HCT116 (cell line): ENCODE results near the gene DHDDS. TPM values are rescaled to one million over a fixed set of nuclear protein-coding genes. Genes with fewer than 3 reads are reported as not detected.

Experiments used
- ATAC-seq: fragments of 200-7000 bp; cut with Tn5 transposase; 2 replicates; pipeline ENCODE4 v1.9.1; 2020; ENCODE audit warnings: mild to moderate bottlenecking, moderate library complexity
- BruUV-seq: library from RNA; stranded (reverse); fragments of 400-500 nt; replicated peaks from 2 replicates; lab custom pipeline; 2021; lab: Mats Ljungman, UMichigan
- CTCF ChIA-PET: fragments of 300-600 bp; sonication (Branson Sonifier 250); formaldehyde crosslinking; loops from one replicate; lab custom pipeline; 2021; ENCODE audit warnings: antibody characterized with exemption; lab: Charles Lee
- POLR2A ChIA-PET: fragments of 300-600, 350-600 bp; sonication (Branson Sonifier 250); formaldehyde crosslinking; loops from one replicate; lab custom pipeline; 2021; ENCODE audit warnings: antibody characterized with exemption; lab: Charles Lee
- RAD21 ChIA-PET, 2 experiments: fragments of 300-600 bp; sonication (Branson Sonifier 250); formaldehyde crosslinking; loops; one replicate each; lab custom pipeline; 2023; ENCODE audit warnings: low total read pairs in 2 of 2; ENCODE audit not compliant: uncharacterized antibody in 2 of 2, unreplicated experiment in 2 of 2, low non-redundant PET in 1 of 2; lab: Charles Lee
- DNase-seq: peaks from one replicate; pipeline ENCODE4 v3.0.0-alpha.2; 2010; ENCODE audit warnings: low read depth, low spot score
- H2AFZ ChIP-seq: fragments of 200-600 bp; shearing (Covaris generic), sonication (generic); 2 replicates; pipeline ENCODE4 v1.6.1; 2017; ENCODE audit warnings: low read depth, mixed run types, mixed read lengths, antibody characterized with exemption, low read length; ENCODE audit not compliant: poor library complexity, severe bottlenecking
- H3K27ac ChIP-seq: 2 replicates; pipeline ENCODE4 v1.5.1; 2012; ENCODE audit warnings: low read depth, low read length
- H3K27me3 ChIP-seq: fragments of 200-600 bp; sonication (generic); 2 replicates; pipeline ENCODE4 v1.6.1; 2016; ENCODE audit warnings: mixed run types, low read length, mixed read lengths; ENCODE audit not compliant: insufficient read depth
- H3K36me3 ChIP-seq, 2 experiments: fragments of 200-500 bp in 1 of 2; fragments of 200-600 bp in 1 of 2; sonication (Bioruptor generic) in 1 of 2; sonication (generic) in 1 of 2; 2 replicates each; pipeline versions ENCODE4 v1.5.1 to v1.6.1; 2014 to 2016; ENCODE audit warnings: low read length in 2 of 2, inconsistent platforms in 1 of 2, mixed read lengths in 1 of 2, mixed run types in 1 of 2; ENCODE audit not compliant: insufficient read depth in 2 of 2, control insufficient read depth in 1 of 2
- H3K4me1 ChIP-seq, 2 experiments: fragments of 200-600 bp in 1 of 2; sonication (generic) in 1 of 2; 2 replicates each; pipeline versions ENCODE4 v1.5.1 to v1.6.1; 2012 to 2017; ENCODE audit warnings: low read length in 2 of 2, inconsistent platforms in 1 of 2, mild to moderate bottlenecking in 1 of 2, mixed read lengths in 1 of 2, mixed run types in 1 of 2, moderate library complexity in 1 of 2; ENCODE audit not compliant: insufficient read depth in 2 of 2, control insufficient read depth in 1 of 2
- H3K4me2 ChIP-seq: fragments of 200-600 bp; sonication (generic); 2 replicates; pipeline ENCODE4 v1.6.1; 2017; ENCODE audit warnings: mixed run types, low read length, mixed read lengths
- H3K4me3 ChIP-seq, 2 experiments: fragments of 200-600 bp in 1 of 2; sonication (generic) in 1 of 2; replicated peaks in 1 of 2; 2 replicates each; pipeline ENCODE4 v1.5.1; 2011 to 2016; ENCODE audit warnings: low read length in 2 of 2, control low read depth in 1 of 2, low read depth in 1 of 2, mild to moderate bottlenecking in 1 of 2, mixed read lengths in 1 of 2, mixed run types in 1 of 2
- H3K79me2 ChIP-seq: fragments of 200-600 bp; sonication (generic); 2 replicates; pipeline ENCODE4 v1.6.1; 2017; ENCODE audit warnings: mild to moderate bottlenecking, mixed run types, low read length, moderate library complexity, mixed read lengths; ENCODE audit not compliant: insufficient read depth
- H3K9ac ChIP-seq: fragments of 200-600 bp; sonication (generic); 2 replicates; pipeline ENCODE4 v1.6.1; 2016; ENCODE audit warnings: low read length, mixed read lengths
- H3K9me2 ChIP-seq: fragments of 200-600 bp; sonication (generic), shearing (Covaris generic); 2 replicates; pipeline ENCODE4 v1.6.1; 2017; ENCODE audit warnings: mixed run types, mild to moderate bottlenecking, moderate library complexity; ENCODE audit not compliant: insufficient read depth
- H3K9me3 ChIP-seq, 2 experiments: fragments of 200-500 bp in 1 of 2; fragments of 200-600 bp in 1 of 2; sonication (Bioruptor generic) in 1 of 2; sonication (generic) in 1 of 2; 2 replicates each; pipeline ENCODE4 v1.6.1; 2014 to 2017; ENCODE audit warnings: low read length in 2 of 2, mixed read lengths in 2 of 2, inconsistent platforms in 1 of 2, low read depth in 1 of 2, mild to moderate bottlenecking in 1 of 2, mixed run types in 1 of 2, moderate library complexity in 1 of 2; ENCODE audit not compliant: control insufficient read depth in 1 of 2, insufficient read depth in 1 of 2
- H4K20me1 ChIP-seq: fragments of 200-600 bp; sonication (generic), shearing (Covaris generic); 2 replicates; pipeline ENCODE4 v1.6.1; 2017; ENCODE audit warnings: mixed run types, mild to moderate bottlenecking, moderate library complexity; ENCODE audit not compliant: insufficient read depth
- ATF3 ChIP-seq: IDR thresholded peaks from 2 replicates; pipeline ENCODE4 v1.6.1; 2012
- CBX3 ChIP-seq: IDR thresholded peaks from 2 replicates; pipeline ENCODE4 v1.6.1; 2012; ENCODE audit warnings: low read depth
- CTCF ChIP-seq, 3 experiments: fragments of 200-600 bp in 1 of 3; sonication (generic) in 1 of 3; IDR thresholded peaks in 2 of 3; conservative IDR thresholded peaks in 1 of 3; 2 replicates each; pipeline ENCODE4 v1.5.1; 2012 to 2017; ENCODE audit warnings: low read depth in 2 of 3, low read length in 2 of 3, antibody characterized with exemption in 1 of 3, borderline replicate concordance in 1 of 3, control low read depth in 1 of 3, mild to moderate bottlenecking in 1 of 3, mixed read lengths in 1 of 3, mixed run types in 1 of 3, moderate library complexity in 1 of 3; ENCODE audit not compliant: insufficient read depth in 1 of 3
- EGR1 ChIP-seq: IDR thresholded peaks from 2 replicates; pipeline ENCODE4 v1.6.1; 2012; ENCODE audit warnings: low read depth
- EZH2phosphoT487 ChIP-seq: fragments of 200-600 bp; IDR thresholded peaks from 2 replicates; pipeline ENCODE4 v1.6.1; 2018; ENCODE audit warnings: antibody characterized with exemption, borderline replicate concordance
- POLR2A ChIP-seq: IDR thresholded peaks from 2 replicates; pipeline ENCODE4 v1.7.0; 2011; ENCODE audit warnings: borderline replicate concordance; ENCODE audit not compliant: insufficient read depth, insufficient read length; ENCODE audit errors: extremely low read depth
- POLR2AphosphoS5 ChIP-seq: IDR thresholded peaks from 2 replicates; pipeline ENCODE4 v1.6.1; 2011; ENCODE audit warnings: mild to moderate bottlenecking, low read depth, low read length, moderate library complexity
- SP1 ChIP-seq: IDR thresholded peaks from 2 replicates; pipeline ENCODE4 v1.6.1; 2012; ENCODE audit warnings: low read depth
- YY1 ChIP-seq: IDR thresholded peaks from 2 replicates; pipeline ENCODE4 v1.6.1; 2011; ENCODE audit warnings: low read length, low read depth, moderate library complexity, mild to moderate bottlenecking; ENCODE audit not compliant: insufficient replicate concordance; ENCODE audit errors: extremely low read depth
- ZFX ChIP-seq: fragments of 450-650 bp; IDR thresholded peaks from 2 replicates; pipeline ENCODE4 v1.6.1; 2017
- intact Hi-C: fragments of 100-400 bp; cut with micrococcal nuclease; formaldehyde crosslinking; loops from 2 replicates; pipeline ENCODE4 v1.10.0; 2022
- total RNA-seq: library from RNA; stranded (reverse); gene quantifications from one replicate; pipeline ENCODE4 v1.2.1, GENCODE V29; 2021; ENCODE audit not compliant: unreplicated experiment

The DHDDS gene
- total RNA-seq, 1 experiment from 2014 or later: 46.0 TPM

DNA sequence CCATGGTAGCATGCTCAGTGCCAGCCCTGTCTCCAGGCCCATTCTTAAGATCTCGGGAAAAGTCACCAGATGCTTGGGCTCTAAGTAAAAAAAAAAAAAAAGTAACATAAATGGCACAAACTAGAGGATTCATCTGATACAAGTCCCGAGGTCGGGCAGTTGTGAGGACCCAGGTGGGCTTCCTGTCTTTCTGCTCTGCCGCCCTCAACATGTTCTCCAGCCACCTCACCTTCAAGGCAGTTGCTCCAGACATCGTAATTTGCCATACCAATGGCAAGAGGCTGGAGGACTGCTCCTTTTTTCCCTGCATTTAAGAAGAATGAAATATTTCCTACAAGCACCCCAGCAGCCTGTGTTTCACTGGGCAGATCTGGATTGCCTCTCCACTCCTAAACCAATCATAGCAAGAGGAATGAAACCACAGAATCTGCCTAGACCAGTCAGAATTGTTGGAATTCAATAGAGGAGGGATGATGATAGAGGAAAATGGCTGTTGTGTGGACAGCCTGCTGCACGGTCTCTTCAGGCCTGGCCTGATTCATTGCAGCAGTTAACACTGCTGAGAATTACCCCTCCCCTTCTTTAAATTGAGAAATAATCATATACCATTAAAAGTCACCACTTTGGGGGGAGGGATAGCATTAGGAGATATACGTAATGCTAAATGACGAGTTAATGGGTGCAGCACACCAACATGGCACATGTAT is 45.5 kb downstream of the DHDDS start:
- Histone ChIP-seq H3K4me2 (no peak overlapping the region), H3K9me3 (no peaks in the 10 kb centered on the region), H3K9ac (no peak overlapping the region), H3K27me3 (no peaks in the 10 kb centered on the region), H3K9me2 (no peaks in the 10 kb centered on the region), H3K4me3 (no peak overlapping the region), H3K79me2 (peaks cover 23% of the 10 kb centered on the region), H3K36me3 (peaks cover 25 to 34% of the 10 kb centered on the region in 2 experiments), H2AFZ (no peak overlapping the region), H3K27ac (no peak overlapping the region), H3K4me1 (peaks cover 7 to 10% of the 10 kb centered on the region in 2 experiments), H4K20me1 (peaks cover 20% of the 10 kb centered on the region; the same call in 1 of the 2 replicates)
- intact Hi-C loops: no loop called here
- POLR2A ChIA-PET: no interaction called here
- CTCF ChIA-PET: no interaction called here
- no TSS peak for BruUV-seq
- DNase-seq (no peak), ATAC-seq (no peak)
- RAD21 ChIA-PET: no interaction called here
- no peak for TF ChIP-seq POLR2AphosphoS5
- TF ChIP-seq CTCF (IDR thresholded peaks at IDR 0.05 in 2 of 3, conservative IDR thresholded peaks at IDR 0.05 in 1 of 3; ENCODE audit: borderline replicate concordance in 1 of 3, insufficient read depth in 1 of 3, low read depth in 2 of 3, low read length in 2 of 3): no peak

DNA sequence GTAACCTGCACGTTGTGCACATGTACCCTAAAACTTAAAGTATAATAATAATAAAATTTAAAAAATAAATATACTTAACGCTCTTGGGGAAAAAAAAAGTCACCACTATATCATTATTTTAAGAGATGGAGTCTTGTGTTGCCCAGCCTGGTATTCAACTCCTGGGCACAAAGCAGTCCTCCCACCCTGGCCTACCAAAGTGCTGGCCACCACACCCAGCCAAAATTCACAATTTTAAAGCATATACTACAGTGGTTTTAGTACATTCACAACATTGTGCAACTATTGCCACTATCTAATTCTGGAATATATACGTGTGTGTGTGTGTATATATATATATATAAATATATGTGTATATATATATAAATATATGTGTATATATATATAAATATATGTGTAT is 46.0 kb downstream of the DHDDS start:
- intact Hi-C loops: no loop called here
- Histone ChIP-seq H3K4me2 (no peak overlapping the region), H3K9ac (no peak overlapping the region), H3K27me3 (no peaks in the 10 kb centered on the region), H3K79me2 (peaks cover 21% of the 10 kb centered on the region), H3K36me3 (peaks cover 25 to 33% of the 10 kb centered on the region in 2 experiments), H3K4me3 (no peak overlapping the region), H3K9me3 (no peaks in the 10 kb centered on the region), H3K27ac (no peak overlapping the region), H2AFZ (no peak overlapping the region), H3K4me1 (peaks cover 7 to 14% of the 10 kb centered on the region in 2 experiments), H3K9me2 (no peaks in the 10 kb centered on the region), H4K20me1 (peaks cover 18% of the 10 kb centered on the region; the same call in 1 of the 2 replicates)
- POLR2A ChIA-PET: no interaction called here
- DNase-seq (no peak), ATAC-seq (no peak)
- RAD21 ChIA-PET: no interaction called here
- CTCF ChIA-PET: no interaction called here
- TF ChIP-seq POLR2A: no peak
- TF ChIP-seq SP1: no peak
- TF ChIP-seq EGR1: no peak
- no peak for TF ChIP-seq ATF3
- no peak for TF ChIP-seq EZH2phosphoT487
- TF ChIP-seq YY1: no peak
- TF ChIP-seq CBX3: no peak
- no peak for TF ChIP-seq ZFX
- no TSS peak for BruUV-seq
